Measurements from ENCODE around the gene CCDC183. TPM values are rescaled to one million over a fixed set of nuclear protein-coding genes. Genes with fewer than 3 reads are reported as not detected.

Gene CCDC183
- total RNA-seq, 1 donor: under 0.01 TPM

DNA sequence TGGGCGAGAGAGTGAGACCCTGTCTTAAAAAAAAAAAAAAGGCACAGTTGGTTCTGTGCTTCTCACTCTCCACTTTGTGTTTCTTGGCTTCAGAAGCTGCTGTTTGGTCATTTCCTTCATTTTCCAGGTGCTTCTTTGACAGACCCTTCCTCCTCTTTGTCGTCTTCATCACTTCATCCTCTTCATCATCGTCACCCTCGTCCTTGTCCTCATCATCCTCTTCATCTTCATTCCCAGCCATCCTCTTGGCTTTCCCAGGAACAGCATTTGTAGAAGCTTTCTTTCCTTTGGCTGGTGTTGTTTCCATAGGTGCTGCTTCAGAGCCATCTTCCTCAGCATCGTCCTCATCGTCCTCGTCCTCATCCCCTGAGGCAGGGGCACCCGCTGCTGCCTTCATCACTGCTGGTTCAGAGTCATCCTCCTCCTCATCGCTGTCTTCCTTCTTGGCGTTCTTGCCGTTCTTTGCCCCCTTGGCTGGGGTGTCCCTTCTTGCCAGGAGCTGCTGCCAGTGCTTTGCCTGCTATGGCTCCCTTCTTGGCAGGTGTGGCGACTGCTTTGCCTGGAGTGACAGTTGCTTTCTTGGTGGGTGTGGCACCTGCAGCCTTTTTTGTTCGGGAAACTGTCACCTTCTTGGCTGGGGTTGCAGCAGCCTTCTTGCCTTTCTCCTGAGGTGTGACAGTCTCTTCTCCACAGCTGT is 18.7 kb downstream of the CCDC183 start:
- H3K79me2 ChIP-seq (ENCODE audit: insufficient read depth, low read length): peaks cover 65% of the 10 kb centered on the region
- no peak overlapping the region for H3K27ac ChIP-seq (ENCODE audit: low read depth, low read length)
- no peaks in the 10 kb centered on the region for H3K9me3 ChIP-seq (ENCODE audit: low read depth, low read length)
- H3K4me1 ChIP-seq (ENCODE audit: insufficient read depth, low read length): peaks cover 4% of the 10 kb centered on the region
- H3K4me3 ChIP-seq (ENCODE audit: insufficient read depth, low read length): no peak overlapping the region
- H3K27me3 ChIP-seq (ENCODE audit: insufficient read depth, low read length): no peaks in the 10 kb centered on the region
- H3K4me2 ChIP-seq (ENCODE audit: insufficient read depth, low read length): no peak overlapping the region
- H4K20me1 ChIP-seq (ENCODE audit: insufficient read depth, low read length): peaks cover 21% of the 10 kb centered on the region
- DNase-seq (ENCODE audit: insufficient read length, low spot score, missing footprints): no peak
- no peak overlapping the region for H2AFZ ChIP-seq (ENCODE audit: low read length)
- TF ChIP-seq, protein P1, sequence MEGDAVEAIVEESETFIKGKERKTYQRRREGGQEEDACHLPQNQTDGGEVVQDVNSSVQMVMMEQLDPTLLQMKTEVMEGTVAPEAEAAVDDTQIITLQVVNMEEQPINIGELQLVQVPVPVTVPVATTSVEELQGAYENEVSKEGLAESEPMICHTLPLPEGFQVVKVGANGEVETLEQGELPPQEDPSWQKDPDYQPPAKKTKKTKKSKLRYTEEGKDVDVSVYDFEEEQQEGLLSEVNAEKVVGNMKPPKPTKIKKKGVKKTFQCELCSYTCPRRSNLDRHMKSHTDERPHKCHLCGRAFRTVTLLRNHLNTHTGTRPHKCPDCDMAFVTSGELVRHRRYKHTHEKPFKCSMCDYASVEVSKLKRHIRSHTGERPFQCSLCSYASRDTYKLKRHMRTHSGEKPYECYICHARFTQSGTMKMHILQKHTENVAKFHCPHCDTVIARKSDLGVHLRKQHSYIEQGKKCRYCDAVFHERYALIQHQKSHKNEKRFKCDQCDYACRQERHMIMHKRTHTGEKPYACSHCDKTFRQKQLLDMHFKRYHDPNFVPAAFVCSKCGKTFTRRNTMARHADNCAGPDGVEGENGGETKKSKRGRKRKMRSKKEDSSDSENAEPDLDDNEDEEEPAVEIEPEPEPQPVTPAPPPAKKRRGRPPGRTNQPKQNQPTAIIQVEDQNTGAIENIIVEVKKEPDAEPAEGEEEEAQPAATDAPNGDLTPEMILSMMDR (IDR thresholded peaks at IDR 0.05; ENCODE audit: extremely low read depth, low read depth, low read length): no peak
- H3K36me3 ChIP-seq (ENCODE audit: insufficient read depth, low read length): peaks cover 18% of the 10 kb centered on the region

DNA sequence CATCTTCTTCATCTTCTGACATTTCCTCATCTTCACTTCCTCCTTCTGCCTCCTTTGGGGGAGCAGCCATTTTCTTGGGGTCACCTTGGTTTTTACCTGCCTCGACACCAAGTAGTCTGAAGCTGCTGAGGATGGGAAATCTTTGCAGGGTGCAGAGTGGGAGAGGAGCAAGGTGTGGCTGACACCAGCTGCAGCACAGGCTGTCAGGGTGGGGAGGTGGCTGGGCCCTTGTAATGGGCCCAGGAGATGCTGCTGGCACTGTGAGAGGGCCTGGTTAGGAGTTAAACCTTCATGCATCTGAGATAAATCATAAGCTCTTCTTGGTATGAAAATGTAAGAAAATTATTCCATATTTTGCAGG is 19.3 kb downstream of the CCDC183 start:
- no peak overlapping the region for H3K27ac ChIP-seq (ENCODE audit: low read depth, low read length)
- H3K36me3 ChIP-seq (ENCODE audit: insufficient read depth, low read length): peaks cover 14% of the 10 kb centered on the region
- peaks cover 60% of the 10 kb centered on the region for H3K79me2 ChIP-seq (ENCODE audit: insufficient read depth, low read length)

DNA sequence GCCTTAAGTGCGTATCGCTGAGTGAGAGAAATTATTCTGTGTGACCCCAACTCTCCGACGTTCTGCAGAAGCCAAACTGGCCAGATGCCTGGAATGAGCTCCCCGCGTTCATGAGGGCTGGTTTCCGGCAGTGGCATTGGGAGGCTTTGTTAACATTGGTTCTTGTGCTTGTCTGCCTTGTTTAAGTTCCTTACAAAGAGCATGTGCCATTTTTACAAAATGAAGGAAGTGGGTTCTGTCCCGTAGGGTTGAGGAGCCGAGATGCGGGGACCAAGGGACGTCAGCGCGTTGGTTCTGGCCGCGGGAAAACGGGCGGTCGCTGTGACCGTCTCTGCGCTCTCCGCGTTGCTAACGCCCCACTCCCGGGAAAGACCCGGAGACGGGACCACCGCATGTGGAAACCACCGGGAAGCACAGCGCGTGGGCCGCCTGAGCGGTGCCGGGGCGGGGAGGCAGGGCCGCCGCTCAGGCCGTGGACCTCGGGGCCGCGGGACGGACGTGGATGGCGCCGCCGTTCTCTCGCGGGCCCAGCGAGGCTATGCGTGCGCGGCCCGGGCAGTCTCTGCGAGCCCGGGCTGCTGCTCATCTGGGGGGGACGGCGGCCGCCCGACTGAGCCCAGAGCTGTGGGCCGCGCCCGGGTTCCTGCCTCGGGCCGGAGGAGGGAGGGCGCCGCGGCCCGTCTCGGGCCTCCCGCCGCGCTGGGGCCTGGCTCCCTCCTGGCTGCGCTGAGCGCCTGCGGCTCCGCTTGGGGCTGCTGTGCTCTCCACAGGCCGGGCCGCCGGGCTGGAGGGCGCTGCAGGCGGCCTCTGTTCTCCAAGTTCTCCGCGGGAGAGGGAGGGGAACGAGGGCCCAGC is 25.1 kb downstream of the CCDC183 start:
- TF ChIP-seq, protein P1 (IDR thresholded peaks at IDR 0.05; ENCODE audit: extremely low read depth, low read depth, low read length): no peak
- H3K9me3 ChIP-seq (ENCODE audit: low read depth, low read length): no peaks in the 10 kb centered on the region
- H3K4me2 ChIP-seq (ENCODE audit: insufficient read depth, low read length): peak overlapping the region; percentile 33
- H3K4me1 ChIP-seq (ENCODE audit: insufficient read depth, low read length): no peaks in the 10 kb centered on the region
- peaks cover 25% of the 10 kb centered on the region for H3K79me2 ChIP-seq (ENCODE audit: insufficient read depth, low read length)
- no peak overlapping the region for H3K27ac ChIP-seq (ENCODE audit: low read depth, low read length)
- no peaks in the 10 kb centered on the region for H3K27me3 ChIP-seq (ENCODE audit: insufficient read depth, low read length)
- peak overlapping the region; percentile 19 for H3K4me3 ChIP-seq (ENCODE audit: insufficient read depth, low read length)
- peaks cover 22% of the 10 kb centered on the region for H4K20me1 ChIP-seq (ENCODE audit: insufficient read depth, low read length)
- no peak overlapping the region for H2AFZ ChIP-seq (ENCODE audit: low read length)
- DNase-seq (ENCODE audit: insufficient read length, low spot score, missing footprints): no peak
- H3K36me3 ChIP-seq (ENCODE audit: insufficient read depth, low read length): peaks cover 14% of the 10 kb centered on the region

More for the DNA sequence above, 19.3 kb downstream of the CCDC183 start:
- Histone ChIP-seq H3K4me2 (ENCODE audit: insufficient read depth, low read length) (no peak overlapping the region), H3K4me3 (ENCODE audit: insufficient read depth, low read length) (no peak overlapping the region), H2AFZ (ENCODE audit: low read length) (no peak overlapping the region), H3K27me3 (ENCODE audit: insufficient read depth, low read length) (no peaks in the 10 kb centered on the region), H4K20me1 (ENCODE audit: insufficient read depth, low read length) (peaks cover 18% of the 10 kb centered on the region), H3K4me1 (ENCODE audit: insufficient read depth, low read length) (no peaks in the 10 kb centered on the region), H3K9me3 (ENCODE audit: low read depth, low read length) (no peaks in the 10 kb centered on the region)
- DNase-seq (ENCODE audit: insufficient read length, low spot score, missing footprints): no peak
- TF ChIP-seq, protein P1 (IDR thresholded peaks at IDR 0.05; ENCODE audit: extremely low read depth, low read depth, low read length): no peak

Data from osteoblast (primary cell).